Tibial artery (tissue), 4 donors: ENCODE data around the gene HS3ST3A1.

Experiments
- DNase-seq, 2 donors: peaks; one replicate each; pipeline ENCODE4 v3.0.0-alpha.2; 2019
- H3K27ac ChIP-seq, 2 donors: fragments of 200-600 bp; sonication (generic) in 1 of 2; 1 replicate in 1 of 2; 2 replicates in 1 of 2; pipeline ENCODE4 v1.5.1; 2018 to 2019; ENCODE audit warnings: mild to moderate bottlenecking in 1 of 2
- H3K27me3 ChIP-seq, 2 donors: fragments of 200-600 bp; sonication (generic) in 1 of 2; one replicate each; pipeline versions ENCODE4 v1.5.1 to v1.6.0; 2016 to 2019
- H3K36me3 ChIP-seq, 3 donors: fragments of 200-600 bp; sonication (generic) in 2 of 3; one replicate each; pipeline ENCODE4 v1.5.1; 2016 to 2019; ENCODE audit warnings: mild to moderate bottlenecking in 2 of 3
- H3K4me1 ChIP-seq, 4 donors: fragments of 200-600 bp; sonication (generic) in 2 of 4; 1 replicate in 3 of 4; 2 replicates in 1 of 4; pipeline ENCODE4 v1.5.1; 2016 to 2019
- H3K4me3 ChIP-seq, 2 donors: fragments of 200-600 bp; sonication (generic) in 1 of 2; 1 replicate in 1 of 2; 2 replicates in 1 of 2; pipeline ENCODE4 v1.5.1; 2018 to 2019; ENCODE audit warnings: mild to moderate bottlenecking in 2 of 2
- H3K9me3 ChIP-seq, 3 donors: fragments of 200-600 bp; sonication (generic) in 1 of 3; one replicate each; pipeline ENCODE4 v1.5.1; 2016 to 2019
- CTCF ChIP-seq, 2 experiments: fragments of 200-600 bp in 1 of 2; fragments of 450-650 bp in 1 of 2; IDR thresholded peaks; one replicate each; pipeline ENCODE4 v1.5.1; 2017 to 2019; ENCODE audit warnings: antibody characterized with exemption in 2 of 2, mild to moderate bottlenecking in 1 of 2, moderate library complexity in 1 of 2
- intact Hi-C: fragments of 100-400 bp; cut with DNase I; formaldehyde crosslinking; loops from one replicate; pipeline ENCODE4 v1.15.0; 2023; ENCODE audit warnings: low total_unique reads

Gene HS3ST3A1

GRCh38 chr17:13490427-13490826, 111.3 kb downstream of the HS3ST3A1 start:
- DNase-seq, result no peak
- no peak overlapping the region for H3K27ac ChIP-seq
- no peak for TF ChIP-seq CTCF (IDR thresholded peaks at IDR 0.05)
- no peaks in the 10 kb centered on the region for H3K27me3 ChIP-seq
- no peaks in the 10 kb centered on the region for H3K4me1 ChIP-seq
- no peak overlapping the region for H3K4me3 ChIP-seq
- no peaks in the 10 kb centered on the region for H3K36me3 ChIP-seq
- H3K9me3 ChIP-seq, result no peaks in the 10 kb centered on the region
- intact Hi-C loops, result no loop called here

DNA sequence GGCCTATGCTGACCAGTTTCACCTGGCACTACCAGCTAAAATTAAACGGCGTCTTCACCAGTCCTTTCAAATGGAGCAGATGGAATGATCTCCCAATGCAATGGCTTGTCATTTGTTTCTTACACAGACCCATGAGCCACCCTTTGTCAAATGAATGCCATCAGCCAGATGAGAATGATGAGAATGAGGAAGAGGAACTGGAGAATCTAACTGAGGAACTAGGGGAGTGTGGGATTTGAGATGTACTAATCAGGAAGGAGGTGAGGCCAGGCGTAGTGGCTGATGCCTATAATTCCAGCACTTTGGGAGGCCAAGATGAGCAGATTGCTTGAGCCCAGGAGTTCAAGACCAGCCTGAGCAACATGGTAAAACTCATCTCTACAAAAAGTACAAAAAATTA, 116.4 kb downstream of the HS3ST3A1 start:
- no peaks in the 10 kb centered on the region for H3K36me3 ChIP-seq
- H3K4me3 ChIP-seq, result no peak overlapping the region
- H3K4me1 ChIP-seq, result no peaks in the 10 kb centered on the region
- intact Hi-C loops, result no loop called here
- no peak for DNase-seq
- no peak for TF ChIP-seq CTCF (IDR thresholded peaks at IDR 0.05)
- peaks cover 0 to 8% (median 3%) of the 10 kb centered on the region in 3 donors for H3K9me3 ChIP-seq
- no peak overlapping the region for H3K27ac ChIP-seq
- no peaks in the 10 kb centered on the region for H3K27me3 ChIP-seq

DNA sequence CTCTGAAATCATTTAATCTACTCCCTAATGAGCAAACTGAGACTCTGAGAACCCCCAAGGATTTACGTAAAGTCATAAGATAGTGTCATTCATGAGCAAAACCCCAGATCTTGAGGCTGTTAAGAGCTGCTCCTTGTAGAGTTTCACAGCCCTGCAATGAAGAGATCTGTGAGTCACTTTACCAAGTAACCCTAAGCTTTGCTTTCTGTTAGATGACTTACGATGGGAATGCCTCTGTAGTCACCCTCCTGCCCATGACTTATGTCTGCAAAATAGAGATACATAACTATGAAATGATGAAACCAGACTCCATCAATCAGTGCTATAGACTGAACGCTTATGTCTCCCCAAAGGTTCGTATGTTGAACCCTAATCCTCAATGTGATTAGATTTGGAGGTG, 117.7 kb downstream of the HS3ST3A1 start:
- H3K36me3 ChIP-seq, result no peaks in the 10 kb centered on the region
- H3K27ac ChIP-seq, result no peak overlapping the region
- intact Hi-C loops, result no loop called here
- H3K4me3 ChIP-seq, result no peak overlapping the region
- TF ChIP-seq CTCF (IDR thresholded peaks at IDR 0.05), result no peak
- H3K27me3 ChIP-seq, result no peaks in the 10 kb centered on the region
- no peaks in the 10 kb centered on the region for H3K4me1 ChIP-seq
- no peak for DNase-seq
- H3K9me3 ChIP-seq, result peaks cover 0 to 8% (median 3%) of the 10 kb centered on the region in 3 donors

DNA sequence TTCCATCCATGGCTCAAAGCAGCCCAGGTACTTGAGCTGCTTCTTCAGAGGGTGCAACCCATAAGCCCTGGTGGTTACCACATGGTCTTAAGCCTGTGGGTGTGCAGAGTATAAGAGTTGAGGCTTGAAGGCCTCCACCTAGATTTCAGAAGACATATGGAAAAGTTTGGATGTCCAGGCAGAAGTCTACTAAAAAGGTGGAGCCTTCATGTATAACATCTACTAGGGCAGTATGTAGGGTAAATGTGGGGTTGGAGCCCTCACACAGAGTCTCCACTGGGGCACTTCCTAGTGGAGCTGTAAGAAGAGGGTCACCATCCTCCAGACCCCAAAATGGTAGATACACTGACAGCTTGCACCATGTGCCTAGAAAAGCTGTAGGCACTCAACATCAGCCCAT, 120.9 kb downstream of the HS3ST3A1 start:
- TF ChIP-seq CTCF (IDR thresholded peaks at IDR 0.05), result no peak
- Histone ChIP-seq H3K4me3 (no peak overlapping the region), H3K36me3 (no peaks in the 10 kb centered on the region), H3K27me3 (no peaks in the 10 kb centered on the region), H3K4me1 (no peaks in the 10 kb centered on the region), H3K27ac (no peak overlapping the region), H3K9me3 (peaks cover 0 to 8% (median 3%) of the 10 kb centered on the region in 3 donors)
- no peak for DNase-seq
- intact Hi-C loops, result no loop called here

- no peak for TF ChIP-seq CTCF (IDR thresholded peaks at IDR 0.05)
- Histone ChIP-seq H3K36me3 (no peaks in the 10 kb centered on the region), H3K27me3 (no peaks in the 10 kb centered on the region), H3K9me3 (peaks cover 0 to 8% (median 3%) of the 10 kb centered on the region in 3 donors), H3K4me3 (no peak overlapping the region), H3K4me1 (no peaks in the 10 kb centered on the region), H3K27ac (no peak overlapping the region)
- no peak for DNase-seq
- intact Hi-C loops, result no loop called here
Measured at GRCh38 chr17:13478326-13478830, 123.4 kb downstream of the HS3ST3A1 start.

DNA sequence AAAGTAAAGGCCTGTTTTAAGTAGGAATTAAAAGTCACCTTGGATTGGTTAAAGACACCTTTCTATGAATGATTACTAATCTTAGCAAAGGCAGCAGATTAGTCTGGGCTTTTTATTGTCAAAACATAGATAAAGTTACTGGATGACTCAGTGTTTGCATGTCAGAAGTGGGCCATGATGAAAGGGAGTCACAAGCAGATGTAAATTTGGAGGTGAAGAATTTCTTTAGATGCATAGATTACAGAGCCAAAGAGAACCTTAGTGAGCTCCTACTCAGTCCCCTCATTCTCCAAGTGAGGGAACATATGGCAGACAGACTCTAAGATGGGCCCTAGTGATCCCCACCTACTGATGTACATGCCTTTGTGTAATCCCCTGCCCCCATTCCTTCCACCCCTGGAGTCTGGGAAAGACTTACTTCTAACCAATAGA, 124.5 kb downstream of the HS3ST3A1 start:
- Histone ChIP-seq H3K4me1 (no peaks in the 10 kb centered on the region), H3K27me3 (no peaks in the 10 kb centered on the region), H3K36me3 (no peaks in the 10 kb centered on the region), H3K27ac (no peak overlapping the region), H3K9me3 (peaks cover 0 to 8% (median 3%) of the 10 kb centered on the region in 3 donors), H3K4me3 (no peak overlapping the region)
- DNase-seq, result no peak
- no peak for TF ChIP-seq CTCF (IDR thresholded peaks at IDR 0.05)
- intact Hi-C loops, result no loop called here
